Measurements from ENCODE around the gene HNRNPA1L2.
"Not testable (repeated sequence)": the region's sequence is repeated elsewhere in the genome, so short reads cannot be mapped to it uniquely, and the experiment has no call there.

HNRNPA1L2 gene

DNA sequence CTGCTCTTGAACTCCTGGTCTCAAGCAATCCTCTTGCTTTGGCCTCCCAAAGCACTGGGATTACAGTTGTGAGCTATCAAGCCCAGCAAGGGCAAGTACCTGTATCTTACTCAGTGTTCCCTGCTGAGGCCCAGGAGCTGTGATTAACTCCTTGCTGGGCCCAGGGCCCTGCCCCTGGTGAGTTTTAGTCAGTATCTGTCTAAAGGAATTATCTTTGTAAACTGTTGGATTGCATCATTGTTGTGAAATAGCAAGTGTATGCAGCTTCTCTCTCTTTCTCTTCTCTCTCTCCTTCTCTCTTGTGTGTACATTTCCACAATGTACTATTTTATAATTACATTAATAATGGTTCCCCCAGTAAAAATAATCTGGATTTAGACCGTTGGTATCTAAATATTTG, 35.4 kb upstream of the HNRNPA1L2 start:
- not testable (repeated sequence) for H3K4me3 ChIP-seq (ENCODE audit: low read length); H4K20me1 ChIP-seq (ENCODE audit: insufficient read depth, low read length); H3K9me2 ChIP-seq (replicated peaks; ENCODE audit: insufficient read depth, low read length); H3K4me1 ChIP-seq (ENCODE audit: low read length); H3K27me3 ChIP-seq (replicated peaks; ENCODE audit: insufficient read depth, low read length); H3K9ac ChIP-seq (ENCODE audit: low read length); H3K4me2 ChIP-seq (ENCODE audit: low read depth, low read length); H2AFZ ChIP-seq (ENCODE audit: low read length); H3K36me3 ChIP-seq (replicated peaks; ENCODE audit: insufficient read depth, low read length); H3K27ac ChIP-seq (ENCODE audit: low read length); H3F3A ChIP-seq (ENCODE audit: insufficient read depth, low read length); DNase-seq; H3K79me2 ChIP-seq (ENCODE audit: low read length); H3K9me3 ChIP-seq (replicated peaks; ENCODE audit: insufficient read depth, low read length)

DNA sequence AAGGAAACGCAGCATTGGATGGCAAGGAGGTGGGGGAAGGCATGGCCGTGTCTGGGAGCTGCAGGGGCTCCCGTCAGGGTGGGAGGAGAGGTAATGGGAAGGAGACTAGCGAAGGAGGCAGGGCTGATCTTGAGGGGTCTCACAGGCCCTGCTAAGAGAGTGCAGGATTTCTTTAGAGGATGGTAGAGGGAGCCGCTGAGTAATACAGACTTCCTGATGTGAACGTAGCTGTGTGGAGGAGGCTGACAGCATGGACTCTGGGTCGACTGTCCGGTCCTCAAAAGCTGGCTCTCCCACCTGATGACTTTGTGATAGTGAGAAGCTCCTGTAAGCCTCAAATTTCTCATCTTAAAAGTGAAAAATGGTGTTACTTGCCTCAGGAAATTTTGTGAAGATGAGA, 34.0 kb upstream of the HNRNPA1L2 start:
- not testable (repeated sequence) for H4K20me1 ChIP-seq (ENCODE audit: insufficient read depth, low read length); H3K9ac ChIP-seq (ENCODE audit: low read length); H3K9me2 ChIP-seq (replicated peaks; ENCODE audit: insufficient read depth, low read length); H3K27me3 ChIP-seq (replicated peaks; ENCODE audit: insufficient read depth, low read length); H3K36me3 ChIP-seq (replicated peaks; ENCODE audit: insufficient read depth, low read length); H3F3A ChIP-seq (ENCODE audit: insufficient read depth, low read length); DNase-seq; H2AFZ ChIP-seq (ENCODE audit: low read length); H3K4me3 ChIP-seq (ENCODE audit: low read length); H3K4me1 ChIP-seq (ENCODE audit: low read length); H3K79me2 ChIP-seq (ENCODE audit: low read length); H3K9me3 ChIP-seq (replicated peaks; ENCODE audit: insufficient read depth, low read length); H3K27ac ChIP-seq (ENCODE audit: low read length); H3K4me2 ChIP-seq (ENCODE audit: low read depth, low read length)

DNA sequence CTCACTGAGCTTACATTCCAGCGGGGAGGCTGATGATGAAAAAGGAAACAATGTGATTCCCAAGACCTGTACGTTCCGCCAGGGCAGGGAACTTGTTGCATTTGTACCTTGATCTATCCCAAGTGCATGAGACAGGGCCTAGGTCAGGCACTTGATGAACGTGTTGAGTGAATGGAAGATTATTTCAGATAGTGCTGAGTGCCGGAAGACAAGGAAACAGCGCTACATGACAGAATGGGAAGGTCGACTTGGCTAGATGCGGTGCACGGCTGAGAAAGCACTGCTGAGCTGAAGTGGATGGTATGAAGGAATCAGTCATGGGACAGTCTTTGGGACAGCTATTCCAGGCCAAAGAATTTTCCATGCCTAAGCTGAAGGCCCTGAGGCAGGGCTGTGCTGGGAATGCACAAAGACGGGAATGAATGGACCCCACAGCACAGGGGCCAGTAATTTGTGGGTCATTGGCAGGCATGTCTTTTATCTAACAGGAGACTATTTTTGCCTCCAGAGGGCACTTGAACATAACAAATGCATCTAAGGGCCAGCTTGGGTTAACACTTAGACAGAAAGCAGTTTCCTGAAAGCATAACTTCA, 33.1 kb upstream of the HNRNPA1L2 start:
- H3K4me2 ChIP-seq (ENCODE audit: low read depth, low read length); H3K4me1 ChIP-seq (ENCODE audit: low read length); H4K20me1 ChIP-seq (ENCODE audit: insufficient read depth, low read length); H3K79me2 ChIP-seq (ENCODE audit: low read length); H3K36me3 ChIP-seq (replicated peaks; ENCODE audit: insufficient read depth, low read length); H3K27me3 ChIP-seq (replicated peaks; ENCODE audit: insufficient read depth, low read length); H3K9ac ChIP-seq (ENCODE audit: low read length); H3K4me3 ChIP-seq (ENCODE audit: low read length); H3K9me2 ChIP-seq (replicated peaks; ENCODE audit: insufficient read depth, low read length); H3K9me3 ChIP-seq (replicated peaks; ENCODE audit: insufficient read depth, low read length); H2AFZ ChIP-seq (ENCODE audit: low read length); H3K27ac ChIP-seq (ENCODE audit: low read length); H3F3A ChIP-seq (ENCODE audit: insufficient read depth, low read length): not testable (repeated sequence)
- DNase-seq: peak; percentile 31
- peak; percentile 14; the same call in 1 of the 2 replicates for TF ChIP-seq CTCF (IDR thresholded peaks at IDR 0.05; ENCODE audit: low read length)

GRCh38 chr13:52610158-52610557, 32.1 kb upstream of the HNRNPA1L2 start:
- not testable (repeated sequence) for DNase-seq; H2AFZ ChIP-seq (ENCODE audit: low read length); H3F3A ChIP-seq (ENCODE audit: insufficient read depth, low read length); H4K20me1 ChIP-seq (ENCODE audit: insufficient read depth, low read length); H3K9ac ChIP-seq (ENCODE audit: low read length); H3K4me3 ChIP-seq (ENCODE audit: low read length); H3K9me3 ChIP-seq (replicated peaks; ENCODE audit: insufficient read depth, low read length); H3K4me1 ChIP-seq (ENCODE audit: low read length); H3K9me2 ChIP-seq (replicated peaks; ENCODE audit: insufficient read depth, low read length); H3K36me3 ChIP-seq (replicated peaks; ENCODE audit: insufficient read depth, low read length); H3K27me3 ChIP-seq (replicated peaks; ENCODE audit: insufficient read depth, low read length); H3K4me2 ChIP-seq (ENCODE audit: low read depth, low read length); H3K27ac ChIP-seq (ENCODE audit: low read length); H3K79me2 ChIP-seq (ENCODE audit: low read length)

DNA sequence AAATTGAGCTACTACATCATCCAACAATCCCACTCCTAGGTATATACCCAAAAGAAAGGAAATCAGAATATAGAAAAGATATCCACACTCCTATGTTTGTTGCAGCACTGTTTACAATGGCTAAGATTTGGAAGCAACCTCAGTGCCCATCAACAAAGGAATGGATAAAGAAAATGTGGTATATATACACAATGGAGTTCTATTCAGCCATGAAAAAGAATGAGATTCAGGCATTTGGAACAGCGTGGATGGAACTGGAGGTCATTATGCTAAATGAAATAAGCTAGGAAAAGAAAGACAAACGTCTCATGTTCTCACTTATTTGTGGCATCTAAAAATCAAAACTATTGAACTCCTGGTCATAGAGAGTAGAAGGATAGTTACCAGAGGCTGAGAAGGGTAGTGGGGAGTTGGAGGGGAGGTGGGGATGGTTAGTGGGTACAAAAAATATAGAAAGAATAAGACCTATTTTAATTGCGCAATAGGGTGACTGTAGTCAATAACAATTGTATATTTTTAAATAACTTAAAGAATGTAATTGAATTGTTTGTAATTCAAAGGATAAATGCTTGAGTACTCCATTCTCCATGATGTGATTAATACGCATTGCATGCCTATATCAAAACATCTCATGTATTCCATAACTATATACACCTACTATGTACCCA, 27.0 kb upstream of the HNRNPA1L2 start:
- H3F3A ChIP-seq (ENCODE audit: insufficient read depth, low read length): 0 out of 2 replicates have a peak, but pooled peaks cover 4% of the 10 kb centered on the region
- no peak overlapping the region for H3K27ac ChIP-seq (ENCODE audit: low read length)
- no peak for TF ChIP-seq EZH2phosphoT487 (IDR thresholded peaks at IDR 0.05; ENCODE audit: low read length)
- TF ChIP-seq CTCF (IDR thresholded peaks at IDR 0.05; ENCODE audit: low read length): no peak
- TF ChIP-seq EZH2 (optimal IDR thresholded peaks at IDR 0.05; ENCODE audit: low read depth, low read length): no peak
- H4K20me1 ChIP-seq (ENCODE audit: insufficient read depth, low read length): no peaks in the 10 kb centered on the region
- H3K4me2 ChIP-seq (ENCODE audit: low read depth, low read length): no peak overlapping the region
- no peak for DNase-seq
- H3K9ac ChIP-seq (ENCODE audit: low read length): no peak overlapping the region
- H2AFZ ChIP-seq (ENCODE audit: low read length): no peak overlapping the region
- no peaks in the 10 kb centered on the region for H3K36me3 ChIP-seq (replicated peaks; ENCODE audit: insufficient read depth, low read length)
- no peaks in the 10 kb centered on the region for H3K4me1 ChIP-seq (ENCODE audit: low read length)
- H3K4me3 ChIP-seq (ENCODE audit: low read length): no peak overlapping the region
- H3K79me2 ChIP-seq (ENCODE audit: low read length): peaks cover 15% of the 10 kb centered on the region
- H3K27me3 ChIP-seq (replicated peaks; ENCODE audit: insufficient read depth, low read length): no peaks in the 10 kb centered on the region
- no peaks in the 10 kb centered on the region for H3K9me2 ChIP-seq (replicated peaks; ENCODE audit: insufficient read depth, low read length)
- H3K9me3 ChIP-seq (replicated peaks; ENCODE audit: insufficient read depth, low read length): no peaks in the 10 kb centered on the region

All from MM.1S (cell line).